Measurements from ENCODE around the gene ZSCAN5A. TPM values are rescaled to one million over a fixed set of nuclear protein-coding genes. Genes with fewer than 3 reads are reported as not detected.

The ZSCAN5A gene
- total and polyA plus RNA-seq, 9 of the 15 experiments (the other 6 are each of a cell fraction or from before 2014, with no cell fraction given), result 5.8 to 15.3 (median 11.8) TPM

DNA sequence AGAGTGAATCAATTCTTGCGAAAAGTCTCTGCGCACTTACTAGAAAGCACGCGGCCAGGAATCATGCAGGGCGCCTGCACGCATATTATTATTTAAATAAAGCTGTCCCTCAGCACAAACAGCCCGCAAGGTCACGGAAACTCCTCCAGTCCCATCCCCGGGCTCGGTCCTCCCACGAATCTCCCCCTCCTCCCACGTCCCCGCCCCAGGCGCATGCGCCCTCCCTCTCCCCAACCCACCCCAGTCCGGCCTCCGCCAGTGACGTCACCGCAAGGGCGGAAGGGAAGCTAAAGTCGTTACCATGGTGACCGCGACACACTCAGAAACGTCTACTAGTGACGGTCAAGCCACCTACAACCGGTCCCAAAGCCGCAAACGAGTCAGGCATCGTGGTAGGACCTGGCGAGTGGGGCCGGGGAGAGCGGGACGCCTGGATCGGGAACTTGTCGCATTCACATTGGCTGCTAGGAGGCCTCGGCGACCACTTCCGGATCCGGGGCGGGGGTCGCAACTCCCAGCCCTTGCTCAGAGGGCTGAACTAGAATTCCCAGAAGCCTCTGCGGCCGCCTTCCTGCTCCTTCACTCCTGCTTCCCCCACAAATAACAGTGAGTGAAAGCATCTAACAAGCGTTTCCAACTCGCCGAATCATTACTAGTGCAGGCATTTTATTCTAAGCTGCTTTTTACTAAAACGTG lies at the start of gene ZSCAN5A (continued):
- TF ChIP-seq MAZ (CRISPR knock-in tag; conservative IDR thresholded peaks at IDR 0.05 in 1 of 2, IDR thresholded peaks at IDR 0.05 in 1 of 2) (peak; percentile 55 to 83), DPF2 (IDR thresholded peaks at IDR 0.05) (peak; percentile 63), TAF9B (IDR thresholded peaks at IDR 0.05; ENCODE audit: partially characterized antibody) (peak; percentile 25), ESRRA (IDR thresholded peaks at IDR 0.05; ENCODE audit: borderline replicate concordance, low read depth) (peak; percentile 92), NR2F6 (CRISPR knock-in tag; IDR thresholded peaks at IDR 0.05) (no peak), SMARCB1 (IDR thresholded peaks at IDR 0.05; ENCODE audit: insufficient read length, low read depth) (no peak), SMC3 (conservative IDR thresholded peaks at IDR 0.05; ENCODE audit: insufficient read depth, low read depth, low read length) (0 out of 2 replicates have a peak, but pooled peaks have one; percentile 20), DNMT1 (IDR thresholded peaks at IDR 0.05) (no peak), TARDBP (IDR thresholded peaks at IDR 0.05) (0 out of 2 replicates have a peak, but pooled peaks have one; percentile 34), ERF (CRISPR knock-in tag; IDR thresholded peaks at IDR 0.05) (no peak), ZNF274 (IDR thresholded peaks at IDR 0.05; ENCODE audit: borderline replicate concordance, low read depth, low read length) (no peak), ZBTB7A (IDR thresholded peaks at IDR 0.05; ENCODE audit: borderline replicate concordance, control insufficient read depth, low read depth, low read length) (peak; percentile 81), CHD2 (IDR thresholded peaks at IDR 0.05; ENCODE audit: low read depth, low read length) (no peak), THRAP3 (IDR thresholded peaks at IDR 0.05; ENCODE audit: borderline replicate concordance) (no peak), NBN (IDR thresholded peaks at IDR 0.05; ENCODE audit: low read depth) (peak; percentile 97), NR2C1 (IDR thresholded peaks at IDR 0.05) (peak; percentile 99), NR2C1 (tag; IDR thresholded peaks at IDR 0.05) (peak; percentile 99), JUND (IDR thresholded peaks at IDR 0.05; ENCODE audit: borderline replicate concordance, low read depth, low read length) (peak; percentile 89), JUND (tag; IDR thresholded peaks at IDR 0.05; ENCODE audit: borderline replicate concordance, low read depth, low read length) (peak; percentile 63; the same call in 2 of the 3 replicates), PHF20 (IDR thresholded peaks at IDR 0.05; ENCODE audit: partially characterized antibody) (peak; percentile 61), STAG1 (CRISPR knock-in tag; IDR thresholded peaks at IDR 0.05; ENCODE audit: borderline replicate concordance) (no peak), PRMT5 (CRISPR knock-in tag; IDR thresholded peaks at IDR 0.05) (no peak), HDAC2 (IDR thresholded peaks at IDR 0.05) (0 out of 2 replicates have a peak, but pooled peaks have one; percentile 59)
- TF ChIP-seq, protein P1, sequence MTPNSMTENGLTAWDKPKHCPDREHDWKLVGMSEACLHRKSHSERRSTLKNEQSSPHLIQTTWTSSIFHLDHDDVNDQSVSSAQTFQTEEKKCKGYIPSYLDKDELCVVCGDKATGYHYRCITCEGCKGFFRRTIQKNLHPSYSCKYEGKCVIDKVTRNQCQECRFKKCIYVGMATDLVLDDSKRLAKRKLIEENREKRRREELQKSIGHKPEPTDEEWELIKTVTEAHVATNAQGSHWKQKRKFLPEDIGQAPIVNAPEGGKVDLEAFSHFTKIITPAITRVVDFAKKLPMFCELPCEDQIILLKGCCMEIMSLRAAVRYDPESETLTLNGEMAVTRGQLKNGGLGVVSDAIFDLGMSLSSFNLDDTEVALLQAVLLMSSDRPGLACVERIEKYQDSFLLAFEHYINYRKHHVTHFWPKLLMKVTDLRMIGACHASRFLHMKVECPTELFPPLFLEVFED (CRISPR knock-in tag; conservative IDR thresholded peaks at IDR 0.05), result 0 out of 2 replicates have a peak, but pooled peaks have one; percentile 9
- TF ChIP-seq, protein P2, sequence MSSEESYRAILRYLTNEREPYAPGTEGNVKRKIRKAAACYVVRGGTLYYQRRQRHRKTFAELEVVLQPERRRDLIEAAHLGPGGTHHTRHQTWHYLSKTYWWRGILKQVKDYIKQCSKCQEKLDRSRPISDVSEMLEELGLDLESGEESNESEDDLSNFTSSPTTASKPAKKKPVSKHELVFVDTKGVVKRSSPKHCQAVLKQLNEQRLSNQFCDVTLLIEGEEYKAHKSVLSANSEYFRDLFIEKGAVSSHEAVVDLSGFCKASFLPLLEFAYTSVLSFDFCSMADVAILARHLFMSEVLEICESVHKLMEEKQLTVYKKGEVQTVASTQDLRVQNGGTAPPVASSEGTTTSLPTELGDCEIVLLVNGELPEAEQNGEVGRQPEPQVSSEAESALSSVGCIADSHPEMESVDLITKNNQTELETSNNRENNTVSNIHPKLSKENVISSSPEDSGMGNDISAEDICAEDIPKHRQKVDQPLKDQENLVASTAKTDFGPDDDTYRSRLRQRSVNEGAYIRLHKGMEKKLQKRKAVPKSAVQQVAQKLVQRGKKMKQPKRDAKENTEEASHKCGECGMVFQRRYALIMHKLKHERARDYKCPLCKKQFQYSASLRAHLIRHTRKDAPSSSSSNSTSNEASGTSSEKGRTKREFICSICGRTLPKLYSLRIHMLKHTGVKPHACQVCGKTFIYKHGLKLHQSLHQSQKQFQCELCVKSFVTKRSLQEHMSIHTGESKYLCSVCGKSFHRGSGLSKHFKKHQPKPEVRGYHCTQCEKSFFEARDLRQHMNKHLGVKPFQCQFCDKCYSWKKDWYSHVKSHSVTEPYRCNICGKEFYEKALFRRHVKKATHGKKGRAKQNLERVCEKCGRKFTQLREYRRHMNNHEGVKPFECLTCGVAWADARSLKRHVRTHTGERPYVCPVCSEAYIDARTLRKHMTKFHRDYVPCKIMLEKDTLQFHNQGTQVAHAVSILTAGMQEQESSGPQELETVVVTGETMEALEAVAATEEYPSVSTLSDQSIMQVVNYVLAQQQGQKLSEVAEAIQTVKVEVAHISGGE (CRISPR knock-in tag; IDR thresholded peaks at IDR 0.05), result peak in 1 of 3 experiments; percentile 91; a peak in 2 of 6 replicates

All from K562 (cell line).